Spinal cord (tissue), 10 donors: ENCODE data around the gene PCBD2. TPM values are rescaled to one million over a fixed set of nuclear protein-coding genes. Genes with fewer than 3 reads are reported as not detected.
"Not testable (repeated sequence)": the region's sequence is repeated elsewhere in the genome, so short reads cannot be mapped to it uniquely, and the experiment has no call there.

Experiments
- DNase-seq, 6 donors: peaks; one replicate each; pipeline versions ENCODE4 v3.0.0 to v3.0.0-alpha.2; 2013 to 2015; ENCODE audit warnings: low spot score in 6 of 6, low read depth in 4 of 6
- H3K27ac ChIP-seq: one replicate; pipeline ENCODE4 v1.5.1; 2013; ENCODE audit warnings: low read depth, low read length, control low read depth
- H3K27me3 ChIP-seq: one replicate; pipeline ENCODE4 v1.6.1; 2013; ENCODE audit warnings: low read length; ENCODE audit not compliant: control insufficient read depth, insufficient read depth
- H3K36me3 ChIP-seq: one replicate; pipeline ENCODE4 v1.6.1; 2013; ENCODE audit warnings: low read length; ENCODE audit not compliant: control insufficient read depth, insufficient read depth
- H3K4me1 ChIP-seq: one replicate; pipeline ENCODE4 v1.6.1; 2013; ENCODE audit warnings: low read length; ENCODE audit not compliant: control insufficient read depth, insufficient read depth
- H3K4me3 ChIP-seq: one replicate; pipeline ENCODE4 v1.5.1; 2013; ENCODE audit warnings: low read depth, low read length, control low read depth
- H3K9me3 ChIP-seq: one replicate; pipeline ENCODE4 v1.6.1; 2013; ENCODE audit warnings: low read length; ENCODE audit not compliant: control insufficient read depth, insufficient read depth
- WGBS: methylation state at CpG from one replicate; pipeline ENCODE4 v1.1.5; 2013; ENCODE audit warnings: missing lambda C conversion rate; ENCODE audit not compliant: insufficient coverage; 5-methylcytosine and 5-hydroxymethylcytosine counted together
- long read RNA-seq, 4 donors: transcript quantifications; one replicate each; lab custom pipeline, GENCODE V29; 2026
- polyA plus RNA-seq, 2 donors: library from polyadenylated mRNA; unstranded; fragments of 120-200 nt; gene quantifications; one replicate each; pipeline ENCODE4 v1.2.1, GENCODE V29; 2013; ENCODE audit not compliant: insufficient read length in 2 of 2
- total RNA-seq, 2 donors: library from RNA; depleted of rRNA in 1 of 2; stranded (reverse); fragments of 120-200 nt in 1 of 2; fragments of >200 nt in 1 of 2; gene quantifications; one replicate each; pipeline versions ENCODE4 v1.2.3 to v1.2.4, GENCODE V29; 2013 to 2014
- donor health status: healthy.

PCBD2 gene
- 10 to 100 TPM in 1 of 2 donors, 1 to 10 TPM in 1; 9.4 to 11.3 TPM for total RNA-seq
- 10 to 100 TPM; 11.5 to 12.9 TPM for polyA plus RNA-seq
- long read RNA-seq, donor 1, partial matches to known transcripts = 0 of 2 reads
- long read RNA-seq, donor 1, other reads (novel, unspliced or antisense) = 0 of 2 reads
- long read RNA-seq, donor 2, partial matches to known transcripts = 0 of 3 reads
- long read RNA-seq, donor 2, other reads (novel, unspliced or antisense) = 0 of 3 reads
- long read RNA-seq, donor 3, partial matches to known transcripts = 0 of 3 reads
- long read RNA-seq, donor 3, other reads (novel, unspliced or antisense) = 0 of 3 reads
- long read RNA-seq, donor 4, transcript PCBD2-201 (4 exons, 1,223 nt) = major isoform, 5 of 5 reads
- long read RNA-seq, donor 4, partial matches to known transcripts = 0 of 5 reads
- long read RNA-seq, donor 4, other reads (novel, unspliced or antisense) = 0 of 5 reads

DNA sequence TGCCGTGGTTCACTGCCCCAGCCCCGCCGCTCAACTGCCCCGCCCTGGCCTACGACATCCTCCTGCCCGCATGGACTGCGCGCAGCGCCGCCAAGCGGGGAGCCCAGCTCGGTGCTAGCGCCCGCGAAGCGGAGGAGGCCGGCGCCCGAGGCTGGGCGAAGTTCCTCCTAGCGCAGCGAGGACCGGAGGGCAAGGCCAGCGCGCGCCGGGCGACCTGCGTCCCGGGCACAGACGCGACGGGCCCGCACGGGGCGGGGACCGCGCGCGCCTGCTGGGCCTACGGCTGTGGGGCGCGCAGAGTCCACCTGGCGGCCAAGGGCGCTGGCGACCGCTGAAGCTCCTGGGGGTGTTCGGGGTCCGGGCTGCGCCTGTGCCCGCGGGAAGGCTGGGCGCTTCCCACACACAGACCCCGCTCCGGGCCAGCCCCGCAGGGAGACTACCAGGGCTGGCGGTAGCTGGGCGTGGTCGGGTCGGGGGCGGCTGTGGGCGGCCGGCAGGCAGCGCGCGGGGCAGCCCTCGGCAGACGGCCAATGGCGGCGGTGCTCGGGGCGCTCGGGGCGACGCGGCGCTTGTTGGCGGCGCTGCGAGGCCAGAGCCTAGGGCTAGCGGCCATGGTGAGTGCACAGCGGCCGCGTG, at the start of gene PCBD2:
Gene PCBD2, plus strand, starts transcription at position 522 of the 636 bp plus-strand sequence. Its CDS starts 9 bp downstream, at position 531.
- WGBS = under 1% methylated on average over 84 of the region's 84 CpGs
- Histone ChIP-seq H3K4me3 (peak within 1 kb of the TSS; percentile 64), H3K36me3 (peaks cover 18% of the 10 kb centered on the region), H3K27ac (peak within 1 kb of the TSS; percentile 96), H3K4me1 (peaks cover 13% of the 10 kb centered on the region), H3K27me3 (no peaks in the 10 kb centered on the region), H3K9me3 (no peaks in the 10 kb centered on the region)
- DNase-seq = peak; percentile 57 to 95 (median 74)

- H3K4me1 ChIP-seq, DNase-seq, H3K27me3 ChIP-seq, H3K4me3 ChIP-seq, H3K9me3 ChIP-seq, H3K27ac ChIP-seq: not testable (repeated sequence)
- WGBS = no CpG with 5 or more reads among the region's 7 CpGs
- peaks cover 26% of the 10 kb centered on the region for H3K36me3 ChIP-seq
Measured at GRCh38 chr5:134856465-134856864, 48.5 kb upstream of the PCBD2 start.

DNA sequence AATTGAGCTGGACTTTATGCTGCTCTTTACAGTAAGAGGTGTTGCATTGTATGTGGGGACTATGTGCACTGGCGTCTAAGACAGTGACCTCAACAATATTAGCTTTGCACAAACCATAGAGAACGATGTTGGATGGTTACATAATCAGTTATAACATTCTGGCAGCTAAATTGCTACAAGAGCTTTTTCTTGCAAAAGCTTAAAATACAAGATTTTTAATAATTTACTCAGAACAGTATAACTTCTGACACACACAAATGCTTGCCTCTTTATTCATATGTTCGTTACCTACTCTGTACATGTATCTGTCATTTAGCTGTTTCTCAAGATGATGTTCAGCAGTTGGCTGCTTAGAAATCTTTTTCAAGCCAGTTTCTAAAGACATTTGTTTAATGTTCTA, 47.5 kb upstream of the PCBD2 start:
- no CpG with 5 or more reads among the region's 3 CpGs for WGBS
- no peak for DNase-seq
- Histone ChIP-seq H3K4me1 (no peaks in the 10 kb centered on the region), H3K9me3 (no peaks in the 10 kb centered on the region), H3K27me3 (no peaks in the 10 kb centered on the region), H3K36me3 (peaks cover 30% of the 10 kb centered on the region), H3K27ac (no peak overlapping the region), H3K4me3 (no peak overlapping the region)

GRCh38 chr5:134864707-134865106, 40.2 kb upstream of the PCBD2 start:
- no peak for DNase-seq
- Histone ChIP-seq H3K4me1 (no peaks in the 10 kb centered on the region), H3K27me3 (no peaks in the 10 kb centered on the region), H3K27ac (no peak overlapping the region), H3K36me3 (peaks cover 15% of the 10 kb centered on the region), H3K9me3 (no peaks in the 10 kb centered on the region), H3K4me3 (no peak overlapping the region)
- WGBS = 100% methylated on average over 1 of the region's 2 CpGs

GRCh38 chr5:134873494-134873893, 31.4 kb upstream of the PCBD2 start:
- Histone ChIP-seq H3K4me3 (peak overlapping the region; percentile 79), H3K4me1 (peaks cover 22% of the 10 kb centered on the region), H3K27ac (peak overlapping the region; percentile 96), H3K27me3 (no peaks in the 10 kb centered on the region), H3K36me3 (peaks cover 3% of the 10 kb centered on the region), H3K9me3 (no peaks in the 10 kb centered on the region)
- peak in 3 of 6 donors; percentile 5 to 72 (median 31) for DNase-seq
- WGBS = 100% methylated on average over 2 of the region's 6 CpGs

DNA sequence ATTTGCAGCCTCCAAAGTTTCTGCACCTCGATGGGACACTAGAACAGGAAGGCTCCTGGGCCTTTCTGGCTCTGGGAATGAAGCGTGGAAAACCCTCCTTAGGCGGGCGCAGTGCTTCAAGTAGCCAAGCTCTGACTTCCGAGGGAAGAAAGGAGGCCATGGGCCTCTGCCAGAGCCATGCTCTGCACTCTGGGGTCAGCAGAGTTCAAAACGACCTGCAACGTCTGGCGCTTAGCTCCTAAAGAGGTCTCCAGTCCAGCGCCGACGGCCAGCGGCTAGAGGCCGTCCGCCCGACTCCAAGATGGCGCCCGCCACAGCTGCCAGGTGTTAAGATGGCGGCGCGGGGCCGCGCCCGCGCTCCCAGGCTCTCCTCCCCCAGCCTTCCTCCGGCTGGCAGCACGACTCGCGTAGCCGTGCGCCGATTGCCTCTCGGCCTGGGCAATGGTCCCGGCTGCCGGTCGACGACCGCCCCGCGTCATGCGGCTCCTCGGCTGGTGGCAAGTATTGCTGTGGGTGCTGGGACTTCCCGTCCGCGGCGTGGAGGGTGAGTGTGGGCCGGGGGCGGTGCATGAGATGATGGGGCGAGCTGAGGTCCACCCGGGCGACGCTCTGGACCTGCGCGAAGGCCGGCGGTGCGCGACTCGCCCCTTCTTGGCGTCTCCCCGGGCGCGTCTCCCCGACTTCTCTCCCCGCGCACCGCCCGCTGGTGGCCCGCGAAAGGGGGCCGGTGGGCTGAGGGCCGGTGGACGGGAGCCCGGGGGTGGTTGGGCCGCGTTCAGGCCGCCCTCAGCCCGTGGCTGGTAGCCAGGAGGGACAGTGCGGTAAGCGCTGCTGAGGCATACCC, 30.7 kb upstream of the PCBD2 start, which contains the start of gene TXNDC15:
Gene TXNDC15, plus strand, starts transcription at position 385 of the 844 bp plus-strand sequence. Its CDS starts 57 bp downstream, at position 442.
- peak within 1 kb of the TSS; percentile 96 for H3K27ac ChIP-seq
- no peaks in the 10 kb centered on the region for H3K9me3 ChIP-seq
- peak; percentile 77 to 97 (median 84) for DNase-seq
- peaks cover 22% of the 10 kb centered on the region for H3K4me1 ChIP-seq
- peaks cover 3% of the 10 kb centered on the region for H3K36me3 ChIP-seq
- WGBS = 2% methylated on average over 70 of the region's 79 CpGs
- H3K27me3 ChIP-seq = no peaks in the 10 kb centered on the region
- peak within 1 kb of the TSS; percentile 79 for H3K4me3 ChIP-seq

GRCh38 chr5:134874831-134875655, 29.9 kb upstream of the PCBD2 start:
- WGBS = 6% methylated on average over 15 of the region's 20 CpGs
- Histone ChIP-seq H3K9me3 (no peaks in the 10 kb centered on the region), H3K4me1 (peaks cover 22% of the 10 kb centered on the region), H3K36me3 (peaks cover 3% of the 10 kb centered on the region), H3K27me3 (no peaks in the 10 kb centered on the region), H3K4me3 (peak overlapping the region; percentile 79), H3K27ac (peak overlapping the region; percentile 96)
- DNase-seq = peak; percentile 60 to 93 (median 78)

GRCh38 chr5:134877159-134877558, 27.8 kb upstream of the PCBD2 start:
- no peak overlapping the region for H3K4me3 ChIP-seq
- no peak for DNase-seq
- no peak overlapping the region for H3K27ac ChIP-seq

More at GRCh38 chr5:134877159-134877558, 27.8 kb upstream of the PCBD2 start:
- Histone ChIP-seq H3K27me3 (no peaks in the 10 kb centered on the region), H3K36me3 (peaks cover 3% of the 10 kb centered on the region), H3K9me3 (no peaks in the 10 kb centered on the region), H3K4me1 (peaks cover 22% of the 10 kb centered on the region)
